Activated naive CD4-positive, alpha-beta T cell treated with anti-CD3 and anti-CD28 coated beads, Interleukin-2, amount 50 U/mL, for 72 hours (primary cell): Measurements from ENCODE around the gene VAV1. TPM values are rescaled to one million over a fixed set of nuclear protein-coding genes. Genes with fewer than 3 reads are reported as not detected.
"Not testable (repeated sequence)": the region's sequence is repeated elsewhere in the genome, so short reads cannot be mapped to it uniquely, and the experiment has no call there.

Experiments used
- ATAC-seq, 2 donors: fragments of 150-1000 bp; cut with Tn5 transposase; 2 replicates each; pipeline ENCODE4 v1.10.0; 2021; ENCODE audit warnings: mild to moderate bottlenecking in 2 of 2, moderate library complexity in 2 of 2
- DNase-seq, 2 donors: peaks; one replicate each; pipeline ENCODE4 v3.0.0; 2021 to 2022; ENCODE audit warnings: low spot score in 2 of 2
- H3K27ac Mint-ChIP-seq, 2 donors: one replicate each; pipeline ENCODE4 v1.8.0; 2022; ENCODE audit warnings: mild to moderate bottlenecking in 2 of 2, mixed read lengths in 2 of 2
- H3K36me3 Mint-ChIP-seq, 2 donors: one replicate each; pipeline ENCODE4 v1.8.0; 2022; ENCODE audit warnings: mixed read lengths in 2 of 2
- H3K9me3 Mint-ChIP-seq, 2 donors: one replicate each; pipeline ENCODE4 v1.8.0; 2022; ENCODE audit warnings: mixed read lengths in 2 of 2
- total RNA-seq, 2 donors: library from RNA; stranded (reverse); gene quantifications; one replicate each; pipeline ENCODE4 v1.2.3, GENCODE V29; 2022

The VAV1 gene
- total RNA-seq, 2 donors from 2014 or later, result 81.5 to 121 TPM

GRCh38 chr19:6748543-6748942 lies 24.0 kb upstream of the VAV1 start:
- not testable (repeated sequence) for DNase-seq, ATAC-seq, H3K9me3 Mint-ChIP-seq, H3K27ac Mint-ChIP-seq
- peaks cover 16 to 32% of the 10 kb centered on the region in 2 donors for H3K36me3 Mint-ChIP-seq

- no peak for ATAC-seq
- Mint-ChIP-seq H3K36me3 (peaks cover 12 to 32% of the 10 kb centered on the region in 2 donors), H3K27ac (no peak overlapping the region)
These were observed 22.4 kb upstream of the VAV1 start for GRCh38 chr19:6750062-6750461.

GRCh38 chr19:6751189-6751588 lies 21.3 kb upstream of the VAV1 start:
- ATAC-seq (no peak), DNase-seq (no peak)
- Mint-ChIP-seq H3K9me3 (no peaks in the 10 kb centered on the region), H3K27ac (no peak overlapping the region), H3K36me3 (peaks cover 7 to 33% of the 10 kb centered on the region in 2 donors)

More at GRCh38 chr19:6750062-6750461, 22.4 kb upstream of the VAV1 start:
- DNase-seq, result no peak
- H3K9me3 Mint-ChIP-seq, result no peaks in the 10 kb centered on the region

GRCh38 chr19:6752256-6753177 lies 20.0 kb upstream of the VAV1 start:
- DNase-seq, result no peak
- peak in 1 of 2 donors; percentile 2 for ATAC-seq
- no peaks in the 10 kb centered on the region for H3K9me3 Mint-ChIP-seq
- H3K36me3 Mint-ChIP-seq, result peaks cover 7 to 33% of the 10 kb centered on the region in 2 donors
- H3K27ac Mint-ChIP-seq, result peak overlapping the region; percentile 57 to 74

GRCh38 chr19:6753178-6754031 lies 19.1 kb upstream of the VAV1 start:
- DNase-seq, result peak; percentile 71 to 83
- Mint-ChIP-seq H3K27ac (peak overlapping the region; percentile 60 to 74), H3K9me3 (no peaks in the 10 kb centered on the region), H3K36me3 (peaks cover 7 to 28% of the 10 kb centered on the region in 2 donors)
- ATAC-seq, result peak; percentile 82 to 89

- no peak for DNase-seq
- peaks cover 7 to 28% of the 10 kb centered on the region in 2 donors for H3K36me3 Mint-ChIP-seq
These were observed 18.4 kb upstream of the VAV1 start for GRCh38 chr19:6754136-6754535.

GRCh38 chr19:6754653-6755463 lies 17.6 kb upstream of the VAV1 start:
- H3K27ac Mint-ChIP-seq, result peak overlapping the region; percentile 22
- ATAC-seq (no peak), DNase-seq (no peak)
- no peaks in the 10 kb centered on the region for H3K9me3 Mint-ChIP-seq
- peaks cover 0 to 21% of the 10 kb centered on the region in 2 donors for H3K36me3 Mint-ChIP-seq

More at GRCh38 chr19:6754136-6754535, 18.4 kb upstream of the VAV1 start:
- Mint-ChIP-seq H3K9me3 (no peaks in the 10 kb centered on the region), H3K27ac (peak overlapping the region in 1 of 2 donors; percentile 22)
- no peak for ATAC-seq

- no peaks in the 10 kb centered on the region for H3K9me3 Mint-ChIP-seq
- DNase-seq, result no peak
- peaks cover 0 to 6% of the 10 kb centered on the region in 2 donors for H3K36me3 Mint-ChIP-seq
These were observed 11.9 kb upstream of the VAV1 start for GRCh38 chr19:6760606-6761005.

GRCh38 chr19:6761053-6761676 lies 11.3 kb upstream of the VAV1 start:
- ATAC-seq (peak; percentile 50 to 67), DNase-seq (peak in 1 of 2 donors; percentile 32)
- Mint-ChIP-seq H3K9me3 (no peaks in the 10 kb centered on the region), H3K36me3 (peaks cover under 1 to 9% of the 10 kb centered on the region in 2 donors), H3K27ac (no peak overlapping the region)

More at GRCh38 chr19:6760606-6761005, 11.9 kb upstream of the VAV1 start:
- no peak overlapping the region for H3K27ac Mint-ChIP-seq
- no peak for ATAC-seq

GRCh38 chr19:6762253-6762797 lies 10.2 kb upstream of the VAV1 start:
- not testable (repeated sequence) for ATAC-seq, H3K9me3 Mint-ChIP-seq, H3K27ac Mint-ChIP-seq, DNase-seq
- peaks cover 8 to 16% of the 10 kb centered on the region in 2 donors for H3K36me3 Mint-ChIP-seq

GRCh38 chr19:6765738-6766356 lies 6.7 kb upstream of the VAV1 start:
- ATAC-seq, result no peak
- H3K36me3 Mint-ChIP-seq, result peaks cover 8 to 16% of the 10 kb centered on the region in 2 donors

GRCh38 chr19:6766357-6767080 lies 6.0 kb upstream of the VAV1 start:
- ATAC-seq, result peak in 1 of 2 donors; percentile 10
- Mint-ChIP-seq H3K36me3 (peaks cover 8 to 13% of the 10 kb centered on the region in 2 donors), H3K9me3 (no peaks in the 10 kb centered on the region), H3K27ac (peak overlapping the region; percentile 50 to 82)
- DNase-seq, result no peak

More at GRCh38 chr19:6765738-6766356, 6.7 kb upstream of the VAV1 start:
- no peak for DNase-seq
- Mint-ChIP-seq H3K27ac (peak overlapping the region; percentile 50 to 82), H3K9me3 (no peaks in the 10 kb centered on the region)

GRCh38 chr19:6767081-6767356 lies 5.5 kb upstream of the VAV1 start:
- DNase-seq (no peak), ATAC-seq (peak; percentile 34 to 52)
- H3K9me3 Mint-ChIP-seq, result no peaks in the 10 kb centered on the region
- peaks cover 8 to 12% of the 10 kb centered on the region in 2 donors for H3K36me3 Mint-ChIP-seq
- peak overlapping the region; percentile 47 to 82 for H3K27ac Mint-ChIP-seq

- peak within 1 kb of the TSS; percentile 78 to 82 for H3K27ac Mint-ChIP-seq
- DNase-seq, result peak; percentile 92 to 96
- peak; percentile 51 to 82 for ATAC-seq
These were observed 4.9 kb upstream of the VAV1 start, which contains the start of gene SH2D3A for GRCh38 chr19:6767357-6768235. Gene SH2D3A (minus strand): TSS chr19:6767435. CDS start chr19:6763748, 3,687 bp downstream.

More at GRCh38 chr19:6767357-6768235, 4.9 kb upstream of the VAV1 start, which contains the start of gene SH2D3A:
- Mint-ChIP-seq H3K9me3 (no peaks in the 10 kb centered on the region), H3K36me3 (peaks cover 8 to 17% of the 10 kb centered on the region in 2 donors)
